ENCODE results near the gene ST8SIA5.

ST8SIA5 gene

DNA sequence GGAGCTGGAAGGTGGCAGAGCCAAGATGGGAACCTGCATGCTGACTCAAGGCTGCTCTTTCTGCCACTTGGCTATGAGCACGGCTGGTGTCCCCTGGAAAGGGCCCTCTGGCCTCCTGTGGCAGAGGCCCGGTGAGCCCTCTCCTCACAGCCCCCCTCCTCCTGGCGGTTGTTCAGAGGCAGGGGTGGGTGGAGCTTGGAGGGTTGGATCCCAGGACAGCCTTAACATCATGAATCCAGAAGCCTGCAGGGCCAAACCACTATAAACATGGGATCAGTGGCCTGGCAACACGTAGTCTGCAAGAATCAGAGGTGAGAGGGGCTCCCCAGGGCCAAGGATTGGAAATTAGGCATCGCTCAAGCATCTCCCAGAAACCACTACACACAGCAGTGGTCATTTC, 51.3 kb downstream of the ST8SIA5 start:
- no peak for DNase-seq (ENCODE audit: low read depth)

DNA sequence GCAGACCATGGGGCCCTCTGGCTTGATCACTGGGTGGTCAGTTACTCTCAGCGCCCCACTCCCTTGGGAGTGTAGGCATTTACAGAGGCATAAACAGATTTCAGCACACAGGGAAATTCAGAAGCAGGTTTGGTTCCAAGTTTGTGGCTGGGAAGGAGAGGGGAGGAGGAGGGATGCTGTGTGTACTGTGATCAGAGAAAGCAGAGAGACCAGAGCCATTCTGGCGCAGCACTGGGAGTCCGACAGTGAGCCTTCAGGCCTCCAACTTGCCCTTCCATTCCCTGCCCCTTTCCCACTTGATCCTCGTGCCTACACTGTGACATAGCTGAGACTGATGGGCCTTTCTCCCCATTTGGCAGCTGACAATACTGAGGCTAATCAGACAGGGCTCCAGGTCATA, 52.0 kb downstream of the ST8SIA5 start:
- DNase-seq (ENCODE audit: low read depth), result no peak

DNA sequence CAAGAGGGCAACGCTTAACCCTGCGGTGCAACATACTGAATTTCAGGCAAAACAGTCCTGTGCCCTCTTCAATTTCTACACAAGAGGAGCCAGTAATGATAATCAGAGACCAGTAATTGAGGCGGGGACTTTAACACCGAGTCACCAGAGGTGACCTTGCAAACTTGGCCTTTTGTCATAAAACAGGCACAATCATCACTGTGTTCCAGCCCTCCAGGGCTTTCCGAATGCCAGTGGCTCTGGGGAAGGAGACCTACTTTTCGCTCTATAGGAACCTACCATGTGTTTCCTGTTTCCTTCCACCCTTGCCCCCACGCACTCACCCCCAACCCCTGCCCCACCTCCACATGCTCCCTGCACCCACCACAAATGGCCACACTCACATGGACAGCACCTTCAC, 52.7 kb downstream of the ST8SIA5 start:
- no peak for DNase-seq (ENCODE audit: low read depth)

DNA sequence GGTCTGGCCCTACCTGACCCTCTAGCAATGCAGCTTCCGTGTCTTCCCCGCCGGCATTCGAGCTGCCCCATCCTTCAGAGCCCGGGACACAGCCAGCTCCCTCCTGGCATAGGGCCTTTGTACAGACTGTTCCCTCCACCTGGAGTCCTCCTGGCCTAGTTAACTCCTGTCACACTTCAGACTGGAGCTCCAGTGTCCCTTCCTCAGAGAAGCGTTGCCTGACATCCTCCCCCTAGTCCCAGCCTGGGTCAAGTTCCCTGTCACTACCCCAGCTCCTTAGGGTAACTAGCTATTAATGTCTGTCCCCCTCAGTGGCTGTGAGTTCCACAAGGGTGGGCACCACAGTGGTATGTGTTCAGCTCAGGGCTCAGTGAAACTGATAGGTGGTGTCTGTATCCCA, 54.4 kb downstream of the ST8SIA5 start:
- no peak for DNase-seq (ENCODE audit: low read depth)

DNA sequence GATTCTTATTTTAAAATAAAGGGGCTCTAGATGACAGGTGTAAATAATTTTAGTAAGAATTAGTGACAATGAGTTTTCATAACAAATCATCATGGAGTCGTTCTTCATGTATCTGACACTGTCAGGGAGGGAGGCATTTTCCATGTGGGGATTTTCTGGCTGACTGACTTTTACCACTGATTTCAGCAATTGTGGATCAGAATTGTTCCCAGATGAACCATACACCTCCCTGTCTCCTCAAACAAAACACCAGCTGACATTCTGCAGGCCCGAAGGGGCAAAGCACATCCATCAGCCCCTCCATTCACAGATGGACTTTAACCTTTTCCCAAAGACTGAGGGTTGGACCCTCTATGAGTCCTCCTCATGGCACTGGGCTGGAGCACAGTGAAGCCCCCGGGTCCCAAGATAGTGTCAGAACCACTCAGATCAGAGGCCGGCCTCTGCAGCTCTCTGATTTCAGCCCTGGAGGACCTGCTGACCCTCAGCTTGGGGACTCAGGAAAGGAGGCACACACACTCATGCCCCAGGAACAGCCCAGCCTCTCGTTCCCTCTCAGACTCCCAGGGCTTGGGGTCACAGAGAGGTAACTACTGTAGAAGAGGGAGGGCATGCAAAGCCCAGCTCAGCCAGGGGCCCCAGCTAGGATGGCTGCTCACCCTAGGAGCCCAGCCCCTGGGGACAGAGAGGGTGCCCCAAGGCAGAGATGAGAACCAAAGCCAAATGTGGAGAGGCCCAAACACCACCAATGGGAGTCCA, 56.6 kb downstream of the ST8SIA5 start:
- DNase-seq (ENCODE audit: low read depth), result no peak

DNA sequence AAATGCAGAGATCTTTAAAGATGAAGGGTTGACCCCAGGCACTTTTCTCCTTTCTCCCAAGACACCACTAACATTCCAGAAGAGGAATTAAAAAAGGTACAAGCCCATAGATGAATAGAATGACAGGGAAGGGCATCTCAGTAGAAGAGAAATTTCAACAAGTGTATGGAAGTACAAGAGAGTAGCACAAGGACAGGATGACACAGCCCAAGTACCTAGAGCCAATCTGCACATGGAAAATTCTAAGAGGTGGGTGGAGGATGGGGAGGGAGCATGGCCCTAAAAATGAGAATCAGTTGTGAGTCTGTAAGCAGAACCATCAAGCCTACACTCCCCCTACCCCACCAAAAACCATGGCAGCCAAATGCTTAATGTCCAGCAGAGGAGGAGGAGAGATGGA, 60.2 kb downstream of the ST8SIA5 start:
- no peak for DNase-seq (ENCODE audit: low read depth)

DNA sequence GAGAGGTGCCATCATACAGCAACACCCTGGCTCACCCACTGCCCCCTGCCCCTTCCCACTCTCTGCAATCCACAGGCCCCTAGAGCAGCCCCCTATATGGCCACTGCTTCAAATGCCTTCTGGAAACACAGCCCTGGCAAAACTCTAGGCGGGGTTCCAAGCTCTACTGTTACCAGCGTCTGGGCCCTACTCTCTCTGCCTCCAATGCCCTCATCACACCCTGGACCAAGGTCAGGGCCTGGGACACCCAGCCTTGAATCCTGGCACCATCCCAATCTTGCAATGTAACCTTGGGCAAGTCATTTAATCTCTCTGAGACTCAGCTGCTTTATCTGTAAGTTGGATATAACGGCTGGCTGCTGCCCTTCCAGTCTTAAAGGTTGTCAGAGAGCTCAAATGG, 60.6 kb downstream of the ST8SIA5 start:
- DNase-seq (ENCODE audit: low read depth), result no peak

DNA sequence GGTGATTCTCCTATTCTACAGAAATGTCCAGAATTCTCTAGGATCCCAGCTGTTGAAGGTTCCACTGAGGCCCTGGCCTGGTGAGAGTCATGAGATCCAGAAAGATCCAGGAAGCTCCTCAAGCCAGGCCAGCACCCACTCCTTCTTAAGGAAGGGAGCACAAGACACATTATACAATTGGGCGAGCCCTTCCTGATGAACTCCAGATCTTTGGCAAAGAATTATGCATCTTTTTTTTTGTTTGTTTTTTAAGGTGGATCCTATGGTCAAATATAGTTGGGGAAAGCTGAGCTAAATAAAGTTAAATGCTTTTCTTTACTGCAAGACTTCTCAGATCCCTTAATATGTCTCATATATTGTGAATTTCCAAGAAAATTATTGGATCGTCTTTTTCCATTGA, 62.9 kb downstream of the ST8SIA5 start:
- DNase-seq (ENCODE audit: low read depth), result no peak

DNA sequence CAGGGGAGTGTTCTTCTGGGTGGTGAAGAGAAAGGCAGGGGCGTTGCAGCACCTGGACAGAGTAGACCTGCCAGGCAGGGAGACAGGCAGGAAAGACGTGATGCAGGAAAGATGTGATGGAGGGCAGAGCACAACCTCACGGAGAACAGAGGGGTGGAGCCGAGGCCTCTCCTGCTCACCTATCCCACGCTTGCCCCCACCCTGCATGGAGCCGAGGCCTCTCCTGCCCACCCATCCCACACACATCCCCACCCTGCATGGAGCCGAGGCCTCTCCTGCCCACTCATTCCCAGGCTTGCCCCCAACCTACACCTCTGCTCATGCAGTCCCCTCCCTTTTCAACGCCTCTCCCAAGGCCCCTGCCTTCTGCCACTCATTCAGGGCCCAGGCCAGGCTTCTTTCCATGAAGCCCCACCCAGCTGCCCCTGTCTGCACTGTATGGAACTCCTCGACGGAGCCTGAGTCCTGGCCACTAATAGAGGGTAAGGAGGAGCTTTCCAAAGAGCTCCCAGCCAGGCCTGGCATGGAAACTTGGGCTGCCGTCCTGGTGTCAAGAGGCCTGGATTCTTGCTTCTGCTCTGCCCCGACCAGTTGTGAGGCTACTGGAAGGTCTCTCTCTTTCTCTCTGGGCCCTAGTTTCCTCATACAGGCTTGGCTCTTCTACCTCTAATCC, 67.9 kb downstream of the ST8SIA5 start:
- no peak for DNase-seq (ENCODE audit: low read depth)

DNA sequence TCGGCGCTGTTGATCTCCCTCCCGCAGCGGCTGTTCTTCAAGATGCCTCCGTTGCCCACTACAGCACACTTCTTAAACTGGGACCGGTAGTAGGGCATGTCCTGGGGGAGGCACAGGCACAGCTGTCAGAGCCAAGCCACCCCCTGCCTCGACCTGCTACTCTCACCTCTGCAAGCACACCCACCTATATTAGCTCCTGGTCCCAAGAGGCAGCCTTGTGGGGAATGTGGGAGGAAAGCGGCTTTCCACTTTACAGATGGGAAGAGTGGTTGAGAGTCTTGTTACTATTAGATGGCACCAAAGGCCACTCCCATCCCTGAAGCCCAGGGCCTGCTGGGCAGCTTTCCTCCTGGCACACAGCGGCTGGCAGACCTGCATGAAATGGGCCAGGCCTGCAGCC, 70.7 kb downstream of the ST8SIA5 start:
- no peak for DNase-seq (ENCODE audit: low read depth)

DNA sequence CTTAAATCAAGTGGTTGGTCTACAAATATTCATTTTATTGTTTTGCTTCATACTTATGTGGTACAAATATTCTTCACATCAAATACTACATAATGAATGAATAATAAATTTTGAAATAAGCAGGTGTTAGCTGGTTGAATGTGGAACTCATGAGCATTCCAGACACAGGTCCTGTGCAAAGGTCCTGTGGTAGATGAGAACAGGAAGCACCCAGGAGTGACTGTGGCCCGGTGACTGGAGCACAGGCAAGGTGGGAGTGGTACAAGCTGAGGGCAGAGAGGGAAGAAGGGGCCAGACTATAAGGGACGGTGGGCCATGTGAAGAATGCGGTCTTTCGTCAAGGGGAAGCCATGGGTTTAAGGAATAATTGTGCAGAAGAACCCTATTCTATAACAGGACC, 73.6 kb downstream of the ST8SIA5 start:
- no peak for DNase-seq (ENCODE audit: low read depth)

DNA sequence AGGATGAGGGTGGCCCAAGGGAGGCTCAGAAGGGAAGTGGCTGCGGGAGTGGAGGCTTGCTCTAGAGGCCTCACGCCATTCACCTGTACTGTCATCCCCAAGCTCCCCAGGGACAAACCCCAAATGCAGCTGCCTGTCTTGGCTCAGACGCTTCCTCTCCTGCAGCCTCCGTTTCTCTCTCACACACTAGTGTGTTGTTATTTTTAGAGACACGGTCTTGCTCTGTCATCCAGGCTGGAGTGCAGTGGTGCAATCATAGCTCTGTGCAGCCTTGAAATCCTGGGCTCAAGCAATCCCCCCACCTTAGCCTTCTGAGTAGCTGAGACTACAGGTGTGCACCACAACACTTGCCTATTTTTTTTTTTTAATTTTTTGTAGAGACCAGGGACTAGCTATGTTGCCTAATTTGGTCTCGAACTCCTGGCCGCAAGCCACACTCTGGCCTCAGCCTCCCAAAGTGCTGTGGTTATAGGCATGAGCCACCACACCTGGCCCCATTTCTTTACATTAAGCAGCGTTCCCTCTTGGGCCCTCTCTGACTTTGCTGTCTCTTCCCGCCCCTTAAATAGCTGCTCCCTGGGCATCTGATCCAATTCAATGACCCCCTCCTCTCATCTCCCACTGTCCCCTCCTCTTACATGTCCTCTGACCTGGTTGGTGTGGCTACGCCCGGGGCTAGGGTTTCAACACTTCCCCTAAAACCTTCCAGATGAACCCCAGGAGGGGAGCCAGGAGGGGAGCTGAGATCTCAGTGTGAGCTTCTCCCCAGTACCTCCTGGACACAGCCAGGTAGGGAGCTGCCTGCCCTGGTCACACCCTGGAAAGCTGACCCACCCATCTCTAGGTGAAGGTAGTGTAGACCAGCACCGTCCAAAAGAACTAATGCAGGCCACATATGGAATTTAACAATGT, 75.8 kb downstream of the ST8SIA5 start:
- DNase-seq (ENCODE audit: low read depth), result no peak

DNA sequence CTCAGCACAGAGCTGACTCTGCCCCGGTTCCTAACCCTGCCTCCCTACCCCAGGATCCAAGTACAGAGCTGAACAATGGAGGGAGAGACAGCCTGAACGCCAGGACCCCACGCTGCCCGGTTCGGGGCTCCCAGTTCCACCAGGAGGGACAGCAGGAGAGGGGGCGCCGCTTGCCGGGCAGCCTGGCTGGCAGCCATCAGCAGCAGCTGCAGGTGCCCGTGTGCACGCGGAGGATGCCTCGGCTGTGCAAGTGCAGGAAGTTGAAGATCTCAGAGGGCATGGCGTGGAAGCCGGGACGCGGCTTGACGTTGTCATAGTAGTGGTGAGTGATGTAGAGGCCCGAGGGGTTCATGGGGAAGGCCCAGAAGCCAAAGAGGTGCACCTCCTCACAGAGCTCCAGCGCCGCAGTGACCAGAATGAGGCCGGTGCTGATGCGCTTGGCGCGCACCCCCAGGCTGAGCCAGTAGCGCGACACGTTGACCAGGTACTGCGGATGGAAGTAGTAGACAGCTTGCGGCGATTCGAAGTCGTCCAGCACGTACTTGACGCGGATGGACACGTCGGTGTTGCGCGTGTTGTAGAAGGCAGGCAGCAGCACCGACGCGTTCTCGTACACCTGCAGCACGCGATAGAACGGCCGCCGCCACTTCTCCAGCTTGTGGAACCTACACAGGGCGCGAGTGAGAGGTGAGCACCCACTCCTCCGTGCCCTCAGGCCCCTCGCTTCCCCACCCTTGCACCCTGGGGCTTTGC, 76.8 kb downstream of the ST8SIA5 start:
- no peak for DNase-seq (ENCODE audit: low read depth)

DNA sequence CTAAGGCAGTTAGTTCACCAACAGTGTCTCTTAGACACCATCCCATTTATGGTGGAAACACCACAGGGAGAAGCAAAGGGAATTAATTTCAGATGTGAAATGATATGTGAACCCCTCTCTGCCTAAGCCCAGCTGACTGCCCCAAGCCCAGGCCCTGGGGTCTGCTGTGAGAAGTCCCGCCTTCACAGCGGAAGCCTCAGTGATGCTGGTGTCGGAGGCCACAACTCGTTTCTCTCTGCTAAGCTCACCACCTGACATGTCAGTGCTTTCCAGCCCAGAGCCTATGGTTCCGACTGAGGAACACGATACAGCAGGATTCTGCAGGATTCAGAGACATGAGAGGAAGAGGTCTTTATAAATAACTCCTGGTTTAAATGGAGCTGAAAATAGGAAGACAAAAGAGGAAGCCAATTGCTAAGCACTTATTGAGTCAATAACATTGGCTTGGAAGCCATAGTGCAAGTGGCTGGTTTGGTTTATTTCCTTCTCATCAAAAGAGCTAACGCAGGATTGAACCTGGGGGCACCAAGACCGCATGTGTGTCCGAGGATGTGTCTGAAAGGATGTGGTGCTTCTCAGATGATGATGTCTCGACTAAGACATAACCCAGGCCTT, 78.0 kb downstream of the ST8SIA5 start:
- no peak for DNase-seq (ENCODE audit: low read depth)

DNA sequence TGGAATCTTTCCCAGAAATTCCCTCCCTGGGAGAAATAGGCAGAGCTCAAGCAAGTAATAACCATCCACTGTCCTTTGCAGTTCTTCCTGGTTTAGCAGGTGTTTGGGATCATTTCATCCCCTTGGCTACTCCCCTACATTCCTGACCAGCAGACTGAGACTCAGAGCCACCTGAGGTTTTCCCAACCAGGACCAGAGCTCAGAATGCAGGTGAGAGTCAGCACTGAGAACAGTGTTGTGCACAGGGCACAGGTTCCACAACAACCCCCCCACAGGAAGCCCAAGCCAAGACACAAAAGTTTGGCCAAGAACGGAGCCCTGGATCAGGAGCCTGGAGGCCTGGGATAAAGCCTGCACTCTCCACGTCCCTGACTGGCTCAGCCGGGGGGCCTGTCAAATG, 78.8 kb downstream of the ST8SIA5 start:
- DNase-seq (ENCODE audit: low read depth), result no peak

DNA sequence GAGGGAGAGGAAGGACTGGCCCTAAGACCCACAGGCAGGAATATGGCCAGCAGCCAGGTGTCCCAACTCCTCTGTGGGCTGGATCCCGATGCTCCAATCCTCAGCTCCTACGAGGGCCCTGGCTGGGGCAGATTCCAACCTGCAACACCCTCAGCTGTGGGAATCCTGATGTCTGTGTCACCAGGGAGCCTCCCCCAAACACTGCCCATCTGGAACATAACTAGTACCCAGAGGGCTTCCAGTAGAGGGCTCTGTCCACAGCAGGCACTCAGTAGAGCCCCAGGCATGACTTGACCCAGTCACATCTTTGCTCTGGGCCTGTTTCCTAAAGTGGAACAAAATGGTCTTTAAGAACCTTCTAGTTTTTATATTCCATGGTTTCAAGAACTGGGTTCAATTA, 79.2 kb downstream of the ST8SIA5 start:
- DNase-seq (ENCODE audit: low read depth), result no peak

DNA sequence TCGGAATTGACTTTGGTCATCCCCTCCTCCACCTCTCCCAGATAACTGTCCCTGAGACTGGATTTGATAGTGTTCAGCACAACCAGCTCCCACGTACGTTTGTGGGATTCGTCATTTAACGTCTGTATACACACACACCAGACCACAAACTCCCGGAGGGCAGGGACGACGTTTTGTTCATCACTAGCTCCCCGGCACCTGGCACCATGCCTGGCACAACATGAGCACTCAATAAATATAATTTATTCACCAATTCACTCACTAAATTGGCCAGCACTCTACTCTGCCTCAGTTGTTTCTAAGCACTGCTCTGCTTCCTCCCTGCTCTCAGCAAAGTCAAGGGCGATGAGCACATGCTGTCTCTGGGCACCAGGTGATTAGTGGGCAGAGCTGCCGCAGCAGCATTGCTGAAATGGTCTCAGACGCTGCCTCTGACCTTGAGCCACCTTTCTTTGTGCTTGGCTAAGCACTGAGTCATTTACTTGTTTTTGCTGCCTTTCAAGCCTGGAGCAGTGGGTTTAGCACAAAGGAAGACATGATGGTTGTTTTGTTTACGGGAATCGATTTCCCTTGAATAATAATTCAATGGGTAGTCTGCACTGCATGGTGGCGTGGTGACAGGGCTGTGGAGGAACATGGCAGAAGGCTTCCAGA, 80.5 kb downstream of the ST8SIA5 start:
- no peak for DNase-seq (ENCODE audit: low read depth)

DNA sequence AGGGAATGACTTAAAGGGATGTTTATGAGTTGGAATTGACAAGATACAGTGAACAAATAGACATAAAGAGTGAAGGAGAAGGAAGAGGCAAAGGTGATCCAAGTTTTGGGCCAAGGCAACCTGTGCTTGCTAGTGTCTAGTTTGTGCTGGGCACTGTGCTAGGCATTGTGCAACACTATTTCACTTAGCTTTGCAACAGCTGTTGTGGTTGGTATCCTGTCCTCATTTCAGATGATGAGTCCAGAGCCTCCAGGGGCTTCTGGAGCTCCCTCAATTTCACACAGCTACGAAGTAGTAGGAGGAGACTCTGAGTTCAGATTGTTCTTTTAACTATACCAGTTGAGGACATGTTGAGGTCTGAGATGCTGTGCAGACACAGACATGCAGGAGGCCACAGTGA, 81.7 kb downstream of the ST8SIA5 start:
- no peak for DNase-seq (ENCODE audit: low read depth)

DNA sequence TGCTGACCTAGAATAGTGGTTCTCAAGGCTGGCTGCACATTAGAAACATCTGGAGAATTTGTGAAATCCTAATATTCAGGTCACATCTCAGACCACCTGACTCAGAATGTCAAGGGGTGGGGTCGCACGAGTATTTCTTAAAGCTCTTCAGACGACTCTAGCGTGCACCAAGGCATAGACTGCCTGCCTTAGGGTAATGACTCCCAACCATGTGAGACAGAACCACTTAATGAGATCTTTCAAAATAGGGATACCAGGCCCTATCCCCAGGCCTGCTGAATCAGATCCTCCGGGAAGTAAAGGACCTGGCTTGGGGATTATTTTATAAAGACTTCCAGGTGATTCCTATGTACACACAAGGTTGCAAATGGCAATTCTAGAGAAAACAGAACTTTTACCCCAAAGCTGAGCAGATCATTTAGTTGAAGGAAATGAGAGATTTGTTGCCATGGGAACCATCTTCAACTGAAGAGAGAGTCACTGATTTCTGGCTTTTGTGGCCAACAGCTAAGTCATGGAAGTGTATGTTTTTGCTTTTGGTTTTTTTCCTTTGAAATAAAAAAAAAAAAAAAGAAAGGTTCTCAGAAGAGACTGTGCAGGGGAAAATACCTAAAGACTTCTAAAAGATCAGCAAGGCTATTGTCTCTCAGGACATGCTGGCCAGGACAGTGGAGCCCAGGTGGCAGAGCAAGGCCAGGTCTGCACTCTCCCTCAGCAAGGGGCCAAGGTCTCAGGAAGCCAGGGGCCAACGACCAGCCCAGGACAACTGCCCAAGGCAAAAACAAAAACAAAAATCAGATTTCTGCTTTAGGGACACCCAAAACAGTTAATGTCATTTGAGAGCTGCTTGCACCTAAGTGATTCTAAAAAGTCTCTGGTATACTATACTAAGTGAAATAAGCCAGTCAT, 84.5 kb downstream of the ST8SIA5 start:
- no peak for DNase-seq (ENCODE audit: low read depth)

DNA sequence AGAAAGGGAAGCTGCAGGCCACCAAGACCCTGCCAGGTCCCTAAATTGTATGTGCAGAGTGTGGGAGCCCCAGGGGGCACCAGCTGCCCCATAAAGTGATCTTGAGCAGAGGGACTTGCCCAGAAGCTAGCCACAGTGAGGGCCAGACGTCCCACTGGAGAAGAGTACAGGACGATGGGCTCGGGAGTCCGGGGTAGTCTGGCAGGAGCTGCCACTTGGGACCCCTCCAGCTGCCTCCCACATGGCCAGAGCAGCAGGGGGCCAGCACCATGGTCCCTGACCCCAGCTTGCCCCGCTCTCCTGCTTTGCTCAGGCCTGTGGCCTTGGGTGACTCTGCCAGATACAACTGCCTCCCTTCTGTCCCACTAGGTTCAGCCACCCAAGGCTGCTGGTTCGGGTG, 88.2 kb downstream of the ST8SIA5 start:
- DNase-seq (ENCODE audit: low read depth), result no peak

Measured in activated T-cell treated with anti-CD3 and anti-CD28 coated beads for 24 hours (primary cell).